ENCODE measurements around the gene OPCML.

The OPCML gene

GRCh38 chr11:132809070-132809469 lies 723.2 kb downstream of the OPCML start:
- DNase-seq (ENCODE audit: low read depth, low spot score), result no peak

GRCh38 chr11:132804258-132804657 lies 728.0 kb downstream of the OPCML start:
- DNase-seq (ENCODE audit: low read depth, low spot score), result no peak

- no peak for DNase-seq (ENCODE audit: low read depth, low spot score)
Observed at GRCh38 chr11:132803436-132803835, 728.9 kb downstream of the OPCML start.

GRCh38 chr11:132802947-132803346 lies 729.4 kb downstream of the OPCML start:
- DNase-seq (ENCODE audit: low read depth, low spot score), result no peak

GRCh38 chr11:132793831-132794230 lies 738.5 kb downstream of the OPCML start:
- no peak for DNase-seq (ENCODE audit: low read depth, low spot score)

GRCh38 chr11:132792341-132793140 lies 739.8 kb downstream of the OPCML start:
- no peak for DNase-seq (ENCODE audit: low read depth, low spot score)

GRCh38 chr11:132790971-132791370 lies 741.3 kb downstream of the OPCML start:
- no peak for DNase-seq (ENCODE audit: low read depth, low spot score)

GRCh38 chr11:132790466-132790865 lies 741.8 kb downstream of the OPCML start:
- no peak for DNase-seq (ENCODE audit: low read depth, low spot score)

GRCh38 chr11:132788816-132789325 lies 743.4 kb downstream of the OPCML start:
- no peak for DNase-seq (ENCODE audit: low read depth, low spot score)

- DNase-seq (ENCODE audit: low read depth, low spot score), result no peak
Observed at GRCh38 chr11:132785878-132786277, 746.4 kb downstream of the OPCML start.

- peak; percentile 71 for DNase-seq (ENCODE audit: low read depth, low spot score)
Observed at GRCh38 chr11:132784441-132784840, 747.9 kb downstream of the OPCML start.

GRCh38 chr11:132782102-132782501 lies 750.2 kb downstream of the OPCML start:
- DNase-seq (ENCODE audit: low read depth, low spot score), result no peak

- no peak for DNase-seq (ENCODE audit: low read depth, low spot score)
Observed at GRCh38 chr11:132780046-132780445, 752.3 kb downstream of the OPCML start.

- peak; percentile 80 for DNase-seq (ENCODE audit: low read depth, low spot score)
Observed at GRCh38 chr11:132779497-132779896, 752.8 kb downstream of the OPCML start.

GRCh38 chr11:132777067-132777975 lies 755.0 kb downstream of the OPCML start:
- DNase-seq (ENCODE audit: low read depth, low spot score), result no peak

- no peak for DNase-seq (ENCODE audit: low read depth, low spot score)
Observed at GRCh38 chr11:132773751-132774150, 758.5 kb downstream of the OPCML start.

- peak; percentile 20 for DNase-seq (ENCODE audit: low read depth, low spot score)
Observed at GRCh38 chr11:132772703-132773545, 759.4 kb downstream of the OPCML start.

GRCh38 chr11:132771746-132772145 lies 760.6 kb downstream of the OPCML start:
- no peak for DNase-seq (ENCODE audit: low read depth, low spot score)

- DNase-seq (ENCODE audit: low read depth, low spot score), result peak; percentile 44
Observed at GRCh38 chr11:132770829-132771530, 761.3 kb downstream of the OPCML start.

GRCh38 chr11:132763503-132763902 lies 768.8 kb downstream of the OPCML start:
- DNase-seq (ENCODE audit: low read depth, low spot score), result no peak

- no peak for DNase-seq (ENCODE audit: low read depth, low spot score)
Observed at GRCh38 chr11:132755934-132756333, 776.4 kb downstream of the OPCML start.

All from astrocyte of the hippocampus (primary cell).